Glutamatergic neuron (in vitro differentiated cells): ENCODE results near the gene ZNF831. TPM values are rescaled to one million over a fixed set of nuclear protein-coding genes. Genes with fewer than 3 reads are reported as not detected.

Source experiments
- DNase-seq: peaks from one replicate; pipeline ENCODE4 v3.0.0; 2022
- H3K27ac Mint-ChIP-seq: one replicate; pipeline ENCODE4 v1.8.0; 2020; ENCODE audit warnings: mild to moderate bottlenecking, mixed read lengths, inconsistent platforms; ENCODE audit not compliant: unreplicated experiment
- H3K27me3 Mint-ChIP-seq: one replicate; pipeline ENCODE4 v1.8.0; 2020; ENCODE audit warnings: mild to moderate bottlenecking, moderate library complexity, mixed read lengths, inconsistent platforms; ENCODE audit not compliant: unreplicated experiment
- H3K36me3 Mint-ChIP-seq: one replicate; pipeline ENCODE4 v1.8.0; 2020; ENCODE audit warnings: mild to moderate bottlenecking, mixed read lengths, inconsistent platforms; ENCODE audit not compliant: unreplicated experiment
- H3K4me1 Mint-ChIP-seq: one replicate; pipeline ENCODE4 v1.8.0; 2020; ENCODE audit warnings: mild to moderate bottlenecking, low read depth, mixed read lengths, inconsistent platforms; ENCODE audit not compliant: unreplicated experiment
- H3K4me3 Mint-ChIP-seq: one replicate; pipeline ENCODE4 v1.8.0; 2020; ENCODE audit warnings: mild to moderate bottlenecking, mixed read lengths, inconsistent platforms; ENCODE audit not compliant: unreplicated experiment
- H3K9me3 Mint-ChIP-seq: one replicate; pipeline ENCODE4 v1.8.0; 2020; ENCODE audit warnings: mild to moderate bottlenecking, moderate library complexity, mixed read lengths, inconsistent platforms; ENCODE audit not compliant: unreplicated experiment
- CTCF ChIP-seq: fragments of 200-600 bp; sonication (generic); IDR thresholded peaks from one replicate; pipeline ENCODE4 v1.5.0; 2021; ENCODE audit not compliant: partially characterized antibody, unreplicated experiment
- total RNA-seq: library from RNA; stranded (reverse); fragmentation: NEBNext Ultra II Directional; extraction: Animal tissue kit (Norgen Biotek cat#: 25700); gene quantifications from one replicate; pipeline ENCODE4 v1.2.1, GENCODE V29; 2021; ENCODE audit not compliant: unreplicated experiment

Gene ZNF831
- total RNA-seq, 1 donor from 2014 or later = not detected

GRCh38 chr20:59177266-59178250 lies 13.9 kb downstream of the ZNF831 start:
- H3K36me3 Mint-ChIP-seq = peaks cover 11% of the 10 kb centered on the region
- no peak overlapping the region for H3K4me3 Mint-ChIP-seq
- no peak for TF ChIP-seq CTCF
- H3K9me3 Mint-ChIP-seq = peaks cover 4% of the 10 kb centered on the region
- peaks cover 2% of the 10 kb centered on the region for H3K27me3 Mint-ChIP-seq
- no peak overlapping the region for H3K27ac Mint-ChIP-seq
- no peak for DNase-seq
- H3K4me1 Mint-ChIP-seq = no peaks in the 10 kb centered on the region

- no peak for DNase-seq
- Mint-ChIP-seq H3K27me3 (peaks cover 2% of the 10 kb centered on the region), H3K9me3 (peaks cover 4% of the 10 kb centered on the region), H3K4me1 (no peaks in the 10 kb centered on the region), H3K27ac (no peak overlapping the region), H3K36me3 (peaks cover 12% of the 10 kb centered on the region), H3K4me3 (no peak overlapping the region)
- TF ChIP-seq CTCF = no peak
Measured at GRCh38 chr20:59178983-59179595, 15.5 kb downstream of the ZNF831 start.

GRCh38 chr20:59179988-59180387 lies 16.4 kb downstream of the ZNF831 start:
- Mint-ChIP-seq H3K9me3 (peaks cover 4% of the 10 kb centered on the region), H3K27me3 (peaks cover 2% of the 10 kb centered on the region), H3K4me3 (no peak overlapping the region), H3K4me1 (peaks cover 2% of the 10 kb centered on the region), H3K36me3 (peaks cover 16% of the 10 kb centered on the region), H3K27ac (no peak overlapping the region)
- no peak for TF ChIP-seq CTCF
- no peak for DNase-seq

- TF ChIP-seq CTCF = no peak
- peaks cover 6% of the 10 kb centered on the region for H3K27me3 Mint-ChIP-seq
- no peak overlapping the region for H3K27ac Mint-ChIP-seq
- DNase-seq = no peak
- H3K4me1 Mint-ChIP-seq = peaks cover 8% of the 10 kb centered on the region
- H3K9me3 Mint-ChIP-seq = peaks cover 5% of the 10 kb centered on the region
- H3K4me3 Mint-ChIP-seq = no peak overlapping the region
- H3K36me3 Mint-ChIP-seq = peaks cover 16% of the 10 kb centered on the region
Measured at GRCh38 chr20:59181936-59182335, 18.3 kb downstream of the ZNF831 start.
